Islet precursor cell (in vitro differentiated cells): ENCODE data around the gene TM4SF1.

Source experiments
- DNase-seq: peaks from one replicate; pipeline ENCODE4 v3.0.0-alpha.2; 2018

The TM4SF1 gene

GRCh38 chr3:149377408-149378364 is at the start of gene TM4SF1:
TSS of gene TM4SF1 (minus strand) at chr3:149377649. CDS start at chr3:149377547, 102 bp downstream.
- peak; percentile 80 for DNase-seq

DNA sequence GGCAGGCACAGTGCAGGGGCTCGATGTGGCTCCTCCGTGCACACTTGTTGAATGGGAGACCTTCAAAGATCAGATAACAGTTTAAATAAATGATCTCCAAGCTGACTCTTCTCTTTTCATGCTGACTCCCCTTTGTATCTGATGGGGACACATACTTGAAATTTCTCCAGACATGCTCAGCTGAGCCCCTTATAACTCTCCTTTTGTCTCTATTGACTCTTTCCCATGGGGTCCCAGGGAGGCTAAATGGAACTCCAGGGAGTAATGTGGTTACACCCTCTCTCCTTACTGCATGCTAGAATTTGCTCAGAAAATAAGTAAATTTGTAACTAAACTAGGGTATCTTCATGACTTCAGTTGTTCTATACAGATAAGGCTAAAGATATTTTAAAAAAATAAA is 48.9 kb upstream of the TM4SF1 start:
- no peak for DNase-seq

DNA sequence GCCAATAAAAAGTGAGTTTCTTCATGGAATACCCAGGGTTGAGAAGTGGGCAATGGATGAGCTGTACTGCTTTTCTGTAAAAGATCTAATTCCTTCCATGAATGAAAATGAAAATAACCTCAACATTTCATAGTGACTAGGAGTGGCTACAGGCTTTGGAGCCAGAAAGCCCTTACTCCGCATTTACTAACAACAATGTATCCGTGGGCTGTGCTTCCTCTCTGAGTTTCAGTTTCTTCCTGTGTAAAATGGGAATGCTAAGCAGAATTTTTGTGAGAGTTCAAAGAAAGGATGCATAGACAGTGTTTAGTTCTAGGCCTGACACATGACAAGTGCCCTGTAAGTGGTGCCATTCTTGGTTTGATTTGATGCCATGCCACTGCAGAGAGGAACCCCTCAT is 47.5 kb upstream of the TM4SF1 start:
- DNase-seq, result no peak

- no peak for DNase-seq
Measured at GRCh38 chr3:149421764-149422163, 44.3 kb upstream of the TM4SF1 start.

GRCh38 chr3:149419816-149420215 is 42.4 kb upstream of the TM4SF1 start:
- DNase-seq, result no peak

GRCh38 chr3:149417727-149418126 is 40.3 kb upstream of the TM4SF1 start:
- DNase-seq, result no peak

- no peak for DNase-seq
Measured at GRCh38 chr3:149417174-149417573, 39.7 kb upstream of the TM4SF1 start.

DNA sequence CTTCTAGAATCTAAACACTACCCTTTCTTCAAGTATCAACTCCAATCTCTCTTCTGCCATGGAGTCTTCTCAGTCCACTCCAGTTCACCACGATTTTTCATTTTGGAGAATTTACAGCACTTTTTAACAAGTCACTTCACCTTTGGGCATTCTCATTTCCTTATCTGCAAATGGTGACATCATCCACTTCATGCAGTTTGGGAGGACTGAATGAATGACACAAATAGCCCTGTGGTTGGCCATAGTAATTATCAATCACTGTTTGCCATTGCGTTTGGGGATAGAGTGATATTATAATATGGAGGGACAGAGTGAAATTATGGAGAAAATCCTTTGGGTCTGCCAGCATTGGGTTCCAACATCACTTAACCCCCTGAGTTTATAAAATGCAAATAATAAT is 38.0 kb upstream of the TM4SF1 start:
- no peak for DNase-seq

- DNase-seq, result no peak
Measured at GRCh38 chr3:149414557-149415231, 37.2 kb upstream of the TM4SF1 start.

- no peak for DNase-seq
Measured at GRCh38 chr3:149411583-149411982, 34.1 kb upstream of the TM4SF1 start.

- DNase-seq, result no peak
Measured at GRCh38 chr3:149409351-149409750, 31.9 kb upstream of the TM4SF1 start.

GRCh38 chr3:149407898-149408297 is 30.4 kb upstream of the TM4SF1 start:
- peak; percentile 79 for DNase-seq

GRCh38 chr3:149406244-149406752 is 28.8 kb upstream of the TM4SF1 start:
- no peak for DNase-seq

GRCh38 chr3:149403443-149403842 is 26.0 kb upstream of the TM4SF1 start:
- no peak for DNase-seq

DNA sequence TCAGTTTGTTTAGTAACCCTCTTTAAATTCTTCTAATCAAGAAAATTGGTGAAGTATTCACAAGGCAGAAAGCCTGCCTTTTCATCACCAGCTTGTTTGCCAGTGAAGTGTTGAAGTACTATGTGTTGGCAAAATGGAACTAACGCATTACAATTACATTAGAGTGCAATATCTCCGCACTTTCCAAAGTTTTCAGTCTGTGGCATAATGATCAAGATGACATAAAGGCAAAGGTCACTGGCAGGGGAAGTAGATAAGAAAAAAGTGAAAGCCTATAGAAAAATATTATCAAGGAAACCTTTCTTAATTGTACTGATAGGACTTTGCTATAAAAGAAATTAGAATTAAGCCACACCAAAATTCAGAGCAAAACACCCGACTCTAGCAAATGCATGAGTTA is 25.0 kb upstream of the TM4SF1 start:
- DNase-seq, result no peak

DNA sequence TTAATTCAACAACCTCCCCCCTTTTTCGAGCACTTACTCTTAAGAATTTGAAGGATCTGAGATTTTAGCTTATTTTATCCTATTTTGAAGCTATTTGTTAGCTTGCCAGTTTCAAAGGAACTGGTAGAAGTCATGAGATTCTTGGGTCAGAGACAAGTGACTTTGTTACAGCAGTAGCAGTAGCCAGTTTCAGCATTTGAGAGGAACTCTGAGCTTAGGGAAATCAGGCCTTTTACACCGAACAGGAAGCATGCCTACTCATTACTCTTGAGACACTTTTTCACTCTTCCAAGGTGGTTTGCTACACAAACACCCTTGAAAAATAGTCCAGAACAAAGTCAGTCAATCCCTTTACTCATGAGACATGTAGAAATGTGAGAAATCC is 24.5 kb upstream of the TM4SF1 start:
- no peak for DNase-seq

GRCh38 chr3:149401212-149401925 is 23.9 kb upstream of the TM4SF1 start:
- no peak for DNase-seq

GRCh38 chr3:149400645-149401044 is 23.2 kb upstream of the TM4SF1 start:
- no peak for DNase-seq

- no peak for DNase-seq
Measured at GRCh38 chr3:149398296-149398695, 20.8 kb upstream of the TM4SF1 start.

GRCh38 chr3:149397528-149397927 is 20.1 kb upstream of the TM4SF1 start:
- DNase-seq, result no peak

GRCh38 chr3:149396476-149396875 is 19.0 kb upstream of the TM4SF1 start:
- no peak for DNase-seq

- no peak for DNase-seq
Measured at GRCh38 chr3:149395107-149396089, 17.9 kb upstream of the TM4SF1 start.
